ENCODE data around the gene GRID2.

The GRID2 gene

GRCh38 chr4:93203708-93204107, 899.9 kb downstream of the GRID2 start:
- no peak for DNase-seq (ENCODE audit: extremely low read depth, low read depth)
- no peak for TF ChIP-seq CTCF (IDR thresholded peaks at IDR 0.05; ENCODE audit: low read depth, low read length)

DNA sequence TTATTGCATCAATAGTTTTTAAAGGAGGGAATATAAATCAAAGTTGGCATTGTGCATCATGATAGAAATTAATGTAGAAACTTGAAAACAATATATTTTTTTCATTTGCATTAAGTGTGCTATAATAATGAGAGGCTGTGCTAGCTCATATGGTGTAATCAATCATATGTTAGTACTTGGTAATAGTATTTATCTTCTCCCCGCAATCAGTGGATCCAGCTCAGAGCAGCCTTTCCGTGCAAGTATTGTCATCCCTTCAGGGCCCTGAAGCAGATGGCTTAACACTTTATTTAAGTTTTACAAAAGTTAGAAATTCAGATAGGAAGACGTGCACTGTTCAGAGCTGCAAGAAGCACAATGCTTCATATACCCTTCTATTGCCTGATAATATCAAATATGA, 908.5 kb downstream of the GRID2 start:
- no peak for TF ChIP-seq CTCF (IDR thresholded peaks at IDR 0.05; ENCODE audit: low read depth, low read length)
- no peak for DNase-seq (ENCODE audit: extremely low read depth, low read depth)

DNA sequence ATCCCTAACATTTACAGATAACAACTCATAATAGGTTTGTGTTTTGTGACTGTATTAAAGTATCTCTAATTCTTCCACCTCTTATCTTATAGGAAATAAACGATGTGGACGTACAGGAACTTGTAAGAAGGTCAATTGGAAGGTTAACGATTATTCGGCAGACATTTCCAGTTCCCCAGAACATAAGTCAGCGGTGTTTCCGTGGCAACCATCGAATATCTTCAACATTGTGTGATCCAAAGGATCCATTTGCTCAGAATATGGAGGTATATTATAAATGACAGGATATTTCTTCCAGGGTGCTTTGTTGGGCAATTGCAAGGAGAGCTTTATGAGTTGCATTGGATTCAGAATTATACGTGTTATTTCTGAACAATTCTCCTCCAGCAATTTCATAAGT, 912.9 kb downstream of the GRID2 start:
- no peak for TF ChIP-seq CTCF (IDR thresholded peaks at IDR 0.05; ENCODE audit: low read depth, low read length)

DNA sequence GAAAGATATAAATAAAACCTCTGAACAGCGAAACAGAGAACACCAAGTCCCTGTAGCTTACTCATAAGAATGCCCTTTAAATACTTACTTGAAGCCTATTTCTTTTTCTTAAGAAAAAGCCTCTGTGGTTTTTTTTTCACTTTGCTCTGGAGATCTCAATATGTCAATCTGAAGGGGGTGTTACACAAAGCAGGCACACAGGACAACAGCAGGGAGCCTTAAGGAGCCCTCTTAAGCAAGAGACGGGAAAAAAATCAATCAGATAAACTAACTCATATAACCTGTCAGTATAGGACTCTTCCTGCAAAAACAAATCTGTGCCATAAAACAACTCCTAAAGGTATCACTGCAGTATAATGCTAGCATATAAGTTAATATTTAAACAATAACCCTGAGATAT, 913.7 kb downstream of the GRID2 start:
- no peak for DNase-seq (ENCODE audit: extremely low read depth, low read depth)
- no peak for TF ChIP-seq CTCF (IDR thresholded peaks at IDR 0.05; ENCODE audit: low read depth, low read length)

More for the DNA sequence above, 912.9 kb downstream of the GRID2 start:
- DNase-seq (ENCODE audit: extremely low read depth, low read depth): no peak

DNA sequence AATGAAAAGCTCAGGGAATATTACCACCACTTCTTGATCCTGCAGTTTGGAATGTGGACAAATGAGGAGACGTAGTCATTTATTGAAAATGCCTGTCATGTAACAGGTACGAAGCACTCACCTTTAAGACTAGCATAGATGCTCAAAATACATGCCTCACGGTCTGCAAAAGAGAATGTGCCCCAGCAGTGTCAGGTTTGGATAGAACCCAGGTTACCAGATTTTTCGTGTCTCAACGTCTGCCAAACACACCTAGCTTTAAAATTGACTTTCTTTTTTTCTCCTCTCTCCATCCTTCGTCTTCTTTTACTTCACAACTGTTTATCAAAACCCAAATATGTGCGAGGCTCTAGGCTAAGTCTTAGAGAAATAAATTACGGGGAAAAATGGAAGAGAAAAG, 918.0 kb downstream of the GRID2 start:
- TF ChIP-seq CTCF (IDR thresholded peaks at IDR 0.05; ENCODE audit: low read depth, low read length): no peak
- DNase-seq (ENCODE audit: extremely low read depth, low read depth): no peak

GRCh38 chr4:93228021-93228420, 924.3 kb downstream of the GRID2 start:
- no peak for TF ChIP-seq CTCF (IDR thresholded peaks at IDR 0.05; ENCODE audit: low read depth, low read length)
- no peak for DNase-seq (ENCODE audit: extremely low read depth, low read depth)

DNA sequence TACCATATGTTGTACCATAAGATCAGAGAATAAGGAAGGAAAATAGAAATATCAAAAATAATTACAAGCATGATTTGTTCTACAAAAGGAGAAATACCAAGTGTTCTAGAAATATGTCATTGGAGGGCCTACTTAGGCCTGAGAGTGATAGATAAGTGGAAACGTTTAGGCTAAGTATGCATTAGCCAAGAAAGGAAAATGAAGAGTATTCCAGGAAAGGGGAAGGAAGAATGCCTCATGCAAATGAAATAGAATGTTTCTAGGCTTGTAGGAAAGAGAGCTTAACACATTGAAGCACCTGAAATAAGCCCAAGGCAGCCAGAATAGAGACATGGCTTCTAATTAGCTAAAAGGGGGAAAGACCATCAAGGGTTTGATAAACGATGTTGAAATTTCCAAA, 929.1 kb downstream of the GRID2 start:
- no peak for TF ChIP-seq CTCF (IDR thresholded peaks at IDR 0.05; ENCODE audit: low read depth, low read length)
- DNase-seq (ENCODE audit: extremely low read depth, low read depth): no peak

Measured in AG09319 (cell line).